Measurements from ENCODE around the gene SYNDIG1.

SYNDIG1 gene

DNA sequence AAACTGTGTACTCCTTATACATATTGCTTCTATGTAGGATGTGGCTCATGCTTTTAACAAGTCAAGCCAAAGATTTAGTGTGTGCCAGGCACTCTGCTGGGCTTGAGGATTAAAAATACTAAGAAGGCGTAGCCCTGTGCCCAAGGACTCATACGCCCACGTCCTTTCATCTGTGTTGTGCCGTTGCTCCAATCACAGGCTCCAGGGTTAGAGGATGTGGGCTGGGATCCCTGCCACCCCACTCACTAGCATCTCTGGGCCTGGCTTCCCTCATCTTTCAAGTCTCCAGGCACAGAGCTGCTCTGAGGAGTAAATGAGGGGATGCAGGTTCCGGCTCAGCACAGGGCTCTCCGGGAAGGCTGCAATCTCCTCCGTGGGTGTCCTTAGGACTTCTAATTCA is 214.2 kb downstream of the SYNDIG1 start:
- TF ChIP-seq, protein P1, sequence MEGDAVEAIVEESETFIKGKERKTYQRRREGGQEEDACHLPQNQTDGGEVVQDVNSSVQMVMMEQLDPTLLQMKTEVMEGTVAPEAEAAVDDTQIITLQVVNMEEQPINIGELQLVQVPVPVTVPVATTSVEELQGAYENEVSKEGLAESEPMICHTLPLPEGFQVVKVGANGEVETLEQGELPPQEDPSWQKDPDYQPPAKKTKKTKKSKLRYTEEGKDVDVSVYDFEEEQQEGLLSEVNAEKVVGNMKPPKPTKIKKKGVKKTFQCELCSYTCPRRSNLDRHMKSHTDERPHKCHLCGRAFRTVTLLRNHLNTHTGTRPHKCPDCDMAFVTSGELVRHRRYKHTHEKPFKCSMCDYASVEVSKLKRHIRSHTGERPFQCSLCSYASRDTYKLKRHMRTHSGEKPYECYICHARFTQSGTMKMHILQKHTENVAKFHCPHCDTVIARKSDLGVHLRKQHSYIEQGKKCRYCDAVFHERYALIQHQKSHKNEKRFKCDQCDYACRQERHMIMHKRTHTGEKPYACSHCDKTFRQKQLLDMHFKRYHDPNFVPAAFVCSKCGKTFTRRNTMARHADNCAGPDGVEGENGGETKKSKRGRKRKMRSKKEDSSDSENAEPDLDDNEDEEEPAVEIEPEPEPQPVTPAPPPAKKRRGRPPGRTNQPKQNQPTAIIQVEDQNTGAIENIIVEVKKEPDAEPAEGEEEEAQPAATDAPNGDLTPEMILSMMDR (IDR thresholded peaks at IDR 0.05; ENCODE audit: insufficient read depth, missing control alignments): no peak
- DNase-seq (ENCODE audit: insufficient read length, low spot score): no peak
- FAIRE-seq: no peak

DNA sequence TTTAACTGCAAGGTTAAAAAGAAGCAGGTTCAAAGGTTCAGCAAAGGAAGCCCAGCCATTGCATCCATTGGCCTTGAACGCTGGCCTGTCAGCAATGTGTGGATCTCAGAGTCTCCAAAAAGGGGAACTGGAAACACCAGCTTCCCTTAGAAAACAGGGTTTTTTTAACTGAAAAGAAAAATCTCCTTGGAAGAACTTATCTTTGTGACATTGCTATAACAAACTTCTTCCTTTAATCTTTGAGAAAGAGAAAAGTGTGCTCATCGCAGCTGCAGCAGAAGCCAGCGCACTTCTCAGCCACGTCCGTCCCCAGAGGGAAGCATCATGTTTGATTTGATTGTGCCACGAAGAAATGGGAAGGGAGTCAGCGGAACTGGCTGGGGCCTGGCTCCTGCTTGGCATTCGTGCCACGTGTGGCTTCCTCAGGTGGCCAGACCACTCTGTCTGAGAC is 215.0 kb downstream of the SYNDIG1 start:
- DNase-seq (ENCODE audit: insufficient read length, low spot score) (no peak), FAIRE-seq (no peak)
- TF ChIP-seq, protein P1 (IDR thresholded peaks at IDR 0.05; ENCODE audit: insufficient read depth, missing control alignments): no peak

DNA sequence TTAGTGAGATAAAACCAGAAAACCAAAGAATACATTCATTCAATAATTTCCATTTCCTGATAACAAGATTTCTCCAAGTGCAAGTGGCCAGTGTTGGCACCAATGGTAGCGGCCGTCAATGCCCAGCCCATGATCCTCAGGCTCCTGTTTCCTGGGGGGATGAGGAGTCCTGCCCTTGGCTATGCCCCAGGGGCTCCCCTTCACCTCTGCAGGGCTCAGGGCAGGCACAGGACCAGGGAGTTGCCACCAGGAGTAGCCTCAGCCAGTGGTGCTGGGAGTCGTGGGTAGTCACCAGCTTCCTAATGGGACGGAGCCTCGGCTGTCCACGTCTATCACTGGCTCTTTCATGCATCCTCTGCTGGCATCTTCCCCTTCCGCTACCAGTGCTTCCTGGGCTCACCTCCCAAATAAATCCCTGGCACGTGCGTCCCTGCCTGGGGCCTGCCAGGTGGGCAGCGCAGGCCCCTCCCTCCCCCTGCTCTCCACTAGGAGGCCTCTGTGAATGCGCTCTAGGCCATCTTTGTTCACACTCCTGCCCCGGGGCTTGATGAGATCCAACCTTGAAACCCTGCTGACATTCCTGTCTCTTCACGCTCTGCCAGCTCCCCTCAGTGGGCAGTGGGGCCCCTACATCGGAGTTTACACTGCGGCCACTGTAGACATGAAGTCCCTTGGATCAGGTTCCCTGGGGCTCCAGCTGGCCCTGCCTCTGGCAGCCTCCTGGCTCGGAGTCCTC is 215.7 kb downstream of the SYNDIG1 start:
- FAIRE-seq (no peak), DNase-seq (ENCODE audit: insufficient read length, low spot score) (no peak)
- TF ChIP-seq, protein P1 (IDR thresholded peaks at IDR 0.05; ENCODE audit: insufficient read depth, missing control alignments): no peak

DNA sequence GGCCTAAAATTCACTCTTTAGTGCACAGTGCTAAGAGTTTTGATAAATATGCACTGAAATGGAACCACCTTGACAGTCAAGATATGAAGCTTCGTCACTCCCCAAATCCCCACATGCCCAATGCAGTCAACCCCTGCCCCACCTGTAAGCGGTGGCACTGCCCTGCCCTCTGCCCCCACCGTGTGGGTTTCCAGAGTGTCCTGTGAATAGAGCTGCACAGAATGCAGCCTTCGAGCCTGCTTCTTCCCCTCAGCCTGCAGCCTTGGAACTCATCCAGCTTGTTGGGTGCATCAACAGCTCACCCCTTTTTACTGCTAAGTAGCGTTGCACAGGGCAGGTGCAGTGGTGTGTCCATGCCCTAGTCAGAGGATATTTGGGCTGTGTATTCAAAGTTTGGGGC is 216.3 kb downstream of the SYNDIG1 start:
- FAIRE-seq: no peak
- no peak for DNase-seq (ENCODE audit: insufficient read length, low spot score)
- TF ChIP-seq, protein P1 (IDR thresholded peaks at IDR 0.05; ENCODE audit: insufficient read depth, missing control alignments): no peak

DNA sequence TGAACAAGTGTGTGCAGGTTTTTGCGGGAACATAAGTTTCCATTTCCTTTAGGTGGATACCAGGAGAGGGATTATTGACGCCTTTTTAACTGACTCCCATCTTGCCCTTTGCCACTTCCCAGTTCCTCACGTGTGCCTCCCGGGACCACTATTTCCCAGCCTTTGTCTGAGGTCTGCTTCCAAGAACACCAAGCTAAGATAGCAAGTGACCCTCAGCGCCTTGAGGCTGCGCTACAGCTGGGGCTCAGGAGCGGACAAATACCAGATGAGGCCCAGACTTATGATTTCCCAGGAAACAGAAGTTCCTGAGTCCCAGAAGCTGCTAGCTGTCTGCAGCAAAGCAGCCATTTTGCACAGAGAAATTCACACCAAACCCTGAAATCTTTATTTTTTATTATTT is 216.7 kb downstream of the SYNDIG1 start:
- DNase-seq (ENCODE audit: insufficient read length, low spot score): no peak
- FAIRE-seq: no peak
- TF ChIP-seq, protein P1 (IDR thresholded peaks at IDR 0.05; ENCODE audit: insufficient read depth, missing control alignments): no peak

DNA sequence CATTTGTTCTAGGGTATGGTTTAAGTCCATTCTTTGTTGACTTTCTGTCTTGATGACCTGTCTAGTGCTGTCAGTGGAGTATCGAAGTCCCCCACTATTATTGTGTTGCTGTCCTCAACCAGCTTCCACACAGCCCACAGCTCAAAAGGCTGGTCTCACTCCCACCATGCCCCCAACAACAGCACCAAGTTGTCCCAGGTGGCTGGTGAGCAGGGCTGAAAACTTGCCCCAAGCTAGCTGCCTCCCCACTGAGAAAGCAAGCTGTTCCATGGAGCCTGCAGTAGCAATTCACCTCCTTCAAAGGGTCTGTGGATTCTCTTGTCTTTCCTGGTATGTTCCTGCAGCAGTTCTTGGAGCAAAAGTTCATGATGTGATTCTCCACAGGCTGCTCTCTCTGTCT is 221.0 kb downstream of the SYNDIG1 start:
- TF ChIP-seq, protein P1 (IDR thresholded peaks at IDR 0.05; ENCODE audit: insufficient read depth, missing control alignments): no peak
- DNase-seq (ENCODE audit: insufficient read length, low spot score) (no peak), FAIRE-seq (no peak)

DNA sequence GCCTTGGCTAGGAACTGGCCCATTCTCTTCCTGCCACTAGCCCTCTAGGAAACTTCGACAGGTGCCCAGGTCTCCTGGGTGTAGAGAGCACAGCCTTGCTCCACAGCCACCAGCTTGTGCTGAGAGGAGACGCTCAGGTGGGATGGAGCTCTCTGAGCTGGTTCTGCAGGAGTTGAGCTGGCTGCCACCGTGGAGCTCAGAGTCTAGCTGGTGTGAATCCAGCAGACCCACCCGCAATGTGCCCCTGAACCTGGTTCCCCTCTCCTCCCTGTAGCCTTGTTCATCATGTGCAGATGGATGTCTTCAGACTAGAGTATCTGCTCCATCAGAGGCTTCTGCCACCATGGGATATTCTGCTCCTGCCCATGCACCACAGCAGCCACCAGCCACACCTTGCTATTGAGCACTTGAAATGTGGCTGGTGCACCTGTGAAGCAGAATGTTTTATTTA is 222.5 kb downstream of the SYNDIG1 start:
- no peak for DNase-seq (ENCODE audit: insufficient read length, low spot score)
- TF ChIP-seq, protein P1 (IDR thresholded peaks at IDR 0.05; ENCODE audit: insufficient read depth, missing control alignments): no peak
- FAIRE-seq: no peak

Measured in D721Med (cell line).